Epithelial cell of esophagus (primary cell): ENCODE results near the gene FBXL15.
A peak's percentile ranks its signal among the peaks of the same experiment; 100 is the strongest.

Experiments
- DNase-seq: peaks from one replicate; pipeline ENCODE4 v3.0.0; 2010; ENCODE audit warnings: low read depth
- H3K4me3 ChIP-seq: 2 replicates; pipeline ENCODE4 v1.5.1; 2011; ENCODE audit warnings: mild to moderate bottlenecking, low read length, control low read depth
- CTCF ChIP-seq: IDR thresholded peaks from 2 replicates; pipeline ENCODE4 v1.5.1; 2011; ENCODE audit warnings: low read depth, mild to moderate bottlenecking, low read length, control low read depth, inconsistent platforms; ENCODE audit not compliant: insufficient read depth; ENCODE audit errors: missing control alignments

FBXL15 gene

GRCh38 chr10:102437515-102437914 is 16.9 kb downstream of the FBXL15 start:
- H3K4me3 ChIP-seq: no peak overlapping the region
- no peak for TF ChIP-seq CTCF

GRCh38 chr10:102438374-102438773 is 17.7 kb downstream of the FBXL15 start:
- H3K4me3 ChIP-seq: no peak overlapping the region
- DNase-seq: no peak
- no peak for TF ChIP-seq CTCF

More at GRCh38 chr10:102437515-102437914, 16.9 kb downstream of the FBXL15 start:
- DNase-seq: no peak

- H3K4me3 ChIP-seq: no peak overlapping the region
Observed at GRCh38 chr10:102444851-102445250, 24.2 kb downstream of the FBXL15 start.

DNA sequence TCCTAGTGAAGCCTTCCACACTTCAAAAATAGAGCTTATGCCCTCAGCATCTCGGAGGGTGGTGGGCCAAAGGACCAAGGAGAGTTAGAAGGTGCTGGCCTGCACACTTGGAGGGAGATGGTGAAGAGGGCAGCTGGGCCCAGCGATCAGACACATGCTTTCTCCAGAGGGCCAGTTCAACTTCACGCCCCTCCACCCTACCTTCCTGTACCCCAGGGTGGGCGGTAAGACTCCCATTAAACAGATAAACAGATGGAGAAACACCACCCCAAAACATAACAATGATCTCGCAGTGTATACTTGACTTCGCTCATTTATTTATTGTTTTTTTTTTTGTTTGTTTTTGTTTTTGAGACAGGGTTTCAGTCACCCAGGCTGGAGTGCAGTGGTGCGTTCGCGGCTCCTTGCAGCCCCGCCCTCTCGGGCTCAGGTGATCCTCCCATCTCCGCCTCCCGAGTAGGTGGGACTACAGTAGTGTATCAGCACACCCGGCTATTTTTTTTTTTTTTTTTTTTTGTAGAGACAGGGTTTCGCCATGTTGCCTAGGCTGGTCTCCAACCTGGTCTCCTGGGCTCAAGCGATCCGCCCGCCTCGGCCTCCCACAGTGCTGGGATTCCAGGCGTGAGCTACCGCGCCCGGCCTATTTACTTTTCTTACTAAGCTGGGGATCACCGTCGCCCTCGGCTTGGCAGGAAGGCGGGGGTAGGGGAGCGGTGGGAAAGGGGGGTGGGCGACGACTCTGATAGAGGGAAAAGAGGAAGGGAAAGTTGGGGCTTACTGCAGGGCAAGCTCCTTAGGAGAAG is 28.9 kb downstream of the FBXL15 start:
- no peak for TF ChIP-seq CTCF
- H3K4me3 ChIP-seq: peak overlapping the region; percentile 99
- peak; percentile 92 for DNase-seq

More at GRCh38 chr10:102444851-102445250, 24.2 kb downstream of the FBXL15 start:
- TF ChIP-seq CTCF: no peak
- DNase-seq: no peak

GRCh38 chr10:102450124-102450373 is 29.4 kb downstream of the FBXL15 start:
- no peak for TF ChIP-seq CTCF
- H3K4me3 ChIP-seq: peak overlapping the region; percentile 99

GRCh38 chr10:102450374-102451104 is 29.9 kb downstream of the FBXL15 start:
- DNase-seq: peak; percentile 89
- TF ChIP-seq CTCF: no peak
- peak overlapping the region; percentile 99 for H3K4me3 ChIP-seq

More at GRCh38 chr10:102450124-102450373, 29.4 kb downstream of the FBXL15 start:
- no peak for DNase-seq
